Neural cell (in vitro differentiated cells): ENCODE measurements around the gene RBM38. TPM values are rescaled to one million over a fixed set of nuclear protein-coding genes. Genes with fewer than 3 reads are reported as not detected.

Source experiments
- H2AFZ ChIP-seq: fragments of 200-600, 300-800 bp; sonication (generic), shearing (Covaris generic); 2 replicates; pipeline ENCODE4 v1.6.0; 2014; ENCODE audit warnings: low read depth, mild to moderate bottlenecking, antibody characterized with exemption, low read length, moderate library complexity
- H3F3A ChIP-seq: fragments of 200-600 bp; shearing (Covaris generic); 2 replicates; pipeline ENCODE4 v1.6.1; 2016; ENCODE audit warnings: mild to moderate bottlenecking, moderate library complexity, mixed read lengths, antibody characterized with exemption, low read length; ENCODE audit not compliant: insufficient read depth, poor library complexity, severe bottlenecking
- H3K27ac ChIP-seq: fragments of 200-600, 300-800 bp; sonication (generic), shearing (Covaris generic); 2 replicates; pipeline ENCODE4 v1.5.1; 2014; ENCODE audit warnings: mild to moderate bottlenecking, low read length, moderate library complexity
- H3K27me3 ChIP-seq: fragments of 300-800, 200-600 bp; sonication (generic), shearing (Covaris generic); 2 replicates; pipeline ENCODE4 v1.6.0; 2014; ENCODE audit warnings: mild to moderate bottlenecking, low read depth, low read length, moderate library complexity; ENCODE audit not compliant: insufficient read depth
- H3K36me3 ChIP-seq: fragments of 300-800, 200-600 bp; sonication (generic), shearing (Covaris generic); 2 replicates; pipeline ENCODE4 v1.5.1; 2014; ENCODE audit warnings: mild to moderate bottlenecking, antibody characterized with exemption, low read length, moderate library complexity; ENCODE audit not compliant: insufficient read depth
- H3K4me2 ChIP-seq: fragments of 300-800, 200-600 bp; sonication (generic), shearing (Covaris generic); 2 replicates; pipeline ENCODE4 v1.6.0; 2014; ENCODE audit warnings: mild to moderate bottlenecking, low read length
- H3K4me3 ChIP-seq: fragments of 300-800, 200-600 bp; sonication (generic), shearing (Covaris generic); 2 replicates; pipeline ENCODE4 v1.5.1; 2014; ENCODE audit warnings: mild to moderate bottlenecking, low read length, moderate library complexity
- H3K79me2 ChIP-seq: fragments of 200-600 bp; shearing (Covaris generic); replicated peaks from 2 replicates; pipeline ENCODE4 v1.6.0; 2014; ENCODE audit warnings: mild to moderate bottlenecking, low read length, moderate library complexity; ENCODE audit not compliant: insufficient read depth
- H3K9ac ChIP-seq: fragments of 300-800, 200-600 bp; sonication (generic), shearing (Covaris generic); 2 replicates; pipeline ENCODE4 v1.6.1; 2016; ENCODE audit warnings: mild to moderate bottlenecking, low read length, mixed read lengths
- H3K9me2 ChIP-seq: fragments of 200-600 bp; shearing (Covaris generic); 2 replicates; pipeline ENCODE4 v1.6.1; 2016; ENCODE audit warnings: mild to moderate bottlenecking, low read length, mixed read lengths; ENCODE audit not compliant: insufficient read depth
- H3K9me3 ChIP-seq: fragments of 200-600, 300-800 bp; sonication (generic), shearing (Covaris generic); 2 replicates; pipeline ENCODE4 v1.6.1; 2016; ENCODE audit warnings: mild to moderate bottlenecking, mixed run types, low read length, moderate library complexity, mixed read lengths
- H4K20me1 ChIP-seq: fragments of 200-600 bp; shearing (Covaris generic); 2 replicates; pipeline ENCODE4 v1.6.1; 2016; ENCODE audit warnings: mild to moderate bottlenecking, mixed run types; ENCODE audit not compliant: insufficient read depth
- EP300 ChIP-seq: fragments of 450-650 bp; conservative IDR thresholded peaks from 2 replicates; pipeline ENCODE4 v1.6.1; 2014; ENCODE audit warnings: antibody characterized with exemption, mild to moderate bottlenecking, moderate library complexity; ENCODE audit not compliant: poor library complexity, severe bottlenecking
- EZH2 ChIP-seq: fragments of 200-600, 300-800 bp; shearing (Covaris generic), sonication (generic); IDR thresholded peaks from 2 replicates; pipeline ENCODE4 v1.6.1; 2014; ENCODE audit warnings: antibody characterized with exemption, low read length, borderline replicate concordance, mild to moderate bottlenecking; ENCODE audit not compliant: insufficient read depth, poor library complexity, severe bottlenecking
- MXI1 ChIP-seq: fragments of 450-650 bp; conservative IDR thresholded peaks from 2 replicates; pipeline ENCODE4 v1.6.1; 2014; ENCODE audit warnings: antibody characterized with exemption, mild to moderate bottlenecking; ENCODE audit not compliant: poor library complexity, severe bottlenecking
- POLR2AphosphoS5 ChIP-seq: IDR thresholded peaks from 2 replicates; pipeline ENCODE4 v1.6.1; 2012
- RAD21 ChIP-seq: fragments of 450-650 bp; conservative IDR thresholded peaks from 2 replicates; pipeline ENCODE4 v1.6.1; 2014; ENCODE audit warnings: antibody characterized with exemption, mild to moderate bottlenecking, moderate library complexity
- SMC3 ChIP-seq: fragments of 450-650 bp; conservative IDR thresholded peaks from 2 replicates; pipeline ENCODE4 v1.6.1; 2014; ENCODE audit warnings: antibody characterized with exemption, mild to moderate bottlenecking, moderate library complexity; ENCODE audit not compliant: poor library complexity
- TAF1 ChIP-seq: IDR thresholded peaks from 2 replicates; pipeline ENCODE4 v1.6.1; 2012; ENCODE audit warnings: low read depth
- polyA plus RNA-seq: library from polyadenylated mRNA; depleted of rRNA; stranded (reverse); fragments of >200 nt; gene quantifications from 2 replicates; pipeline ENCODE4 v1.2.3, GENCODE V29; 2014
- TF ChIP-seq, protein P1 (sequence below): fragments of 450-650 bp; IDR thresholded peaks from 2 replicates; pipeline ENCODE4 v1.5.1; 2014; ENCODE audit warnings: antibody characterized with exemption, mild to moderate bottlenecking, moderate library complexity; ENCODE audit not compliant: poor library complexity, severe bottlenecking
- TF ChIP-seq, protein P2 (sequence below): IDR thresholded peaks from 2 replicates; pipeline ENCODE4 v1.6.1; 2012; ENCODE audit warnings: borderline replicate concordance

The RBM38 gene
- polyA plus RNA-seq, 1 donor from 2014 or later: 19.0 TPM

DNA sequence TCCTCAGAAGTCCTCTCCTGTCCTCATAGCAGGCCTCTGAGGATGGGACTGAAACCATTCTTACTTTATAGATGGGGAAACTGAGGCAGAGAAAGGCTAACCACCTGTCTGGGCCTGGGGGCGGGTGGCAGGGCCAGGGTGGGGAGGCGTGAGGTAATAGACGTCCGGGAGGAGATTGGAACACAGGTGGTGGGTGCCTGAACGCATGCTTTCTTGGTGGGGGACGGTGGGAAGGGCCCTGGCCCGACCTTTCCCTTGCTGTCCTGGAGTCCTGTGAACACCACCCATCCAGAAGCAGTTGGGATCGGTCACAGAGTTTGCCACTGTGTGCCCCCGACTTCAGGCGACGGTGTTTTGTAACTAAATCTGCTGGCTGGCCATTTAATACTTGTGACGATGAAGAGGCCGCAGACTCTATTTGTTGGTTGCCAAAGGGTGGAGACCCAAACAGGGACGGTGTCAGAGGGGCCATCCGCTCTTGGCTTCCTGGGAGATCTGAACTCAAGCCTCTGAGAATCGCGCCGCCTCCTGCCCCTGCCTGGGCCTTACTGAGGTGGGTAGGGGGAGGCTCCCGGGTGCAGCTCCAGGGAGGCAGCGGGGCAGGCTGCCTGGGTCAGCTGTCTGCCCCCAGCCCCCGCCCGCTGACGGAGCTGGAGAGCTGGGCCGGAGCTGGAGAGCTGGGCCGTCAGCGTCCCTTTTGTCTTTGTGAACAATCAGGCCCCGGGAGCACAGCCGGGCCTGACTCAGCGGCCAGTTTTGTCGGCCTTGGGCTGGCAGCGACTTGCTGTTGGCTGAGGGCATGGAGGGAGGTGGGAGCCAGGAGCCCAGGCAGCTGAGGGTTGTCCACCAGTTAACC is 4.1 kb downstream of the RBM38 start:
- no peaks in the 10 kb centered on the region for H3K79me2 ChIP-seq
- H3K36me3 ChIP-seq: no peaks in the 10 kb centered on the region
- H3F3A ChIP-seq: no peaks in the 10 kb centered on the region
- H3K9me3 ChIP-seq: no peaks in the 10 kb centered on the region
- no peak overlapping the region for H3K4me2 ChIP-seq
- no peak overlapping the region for H3K27ac ChIP-seq
- TF ChIP-seq SMC3 (no peak), EP300 (no peak), POLR2AphosphoS5 (no peak), RAD21 (no peak), MXI1 (no peak), TAF1 (no peak), EZH2 (no peak)
- TF ChIP-seq, protein P1, sequence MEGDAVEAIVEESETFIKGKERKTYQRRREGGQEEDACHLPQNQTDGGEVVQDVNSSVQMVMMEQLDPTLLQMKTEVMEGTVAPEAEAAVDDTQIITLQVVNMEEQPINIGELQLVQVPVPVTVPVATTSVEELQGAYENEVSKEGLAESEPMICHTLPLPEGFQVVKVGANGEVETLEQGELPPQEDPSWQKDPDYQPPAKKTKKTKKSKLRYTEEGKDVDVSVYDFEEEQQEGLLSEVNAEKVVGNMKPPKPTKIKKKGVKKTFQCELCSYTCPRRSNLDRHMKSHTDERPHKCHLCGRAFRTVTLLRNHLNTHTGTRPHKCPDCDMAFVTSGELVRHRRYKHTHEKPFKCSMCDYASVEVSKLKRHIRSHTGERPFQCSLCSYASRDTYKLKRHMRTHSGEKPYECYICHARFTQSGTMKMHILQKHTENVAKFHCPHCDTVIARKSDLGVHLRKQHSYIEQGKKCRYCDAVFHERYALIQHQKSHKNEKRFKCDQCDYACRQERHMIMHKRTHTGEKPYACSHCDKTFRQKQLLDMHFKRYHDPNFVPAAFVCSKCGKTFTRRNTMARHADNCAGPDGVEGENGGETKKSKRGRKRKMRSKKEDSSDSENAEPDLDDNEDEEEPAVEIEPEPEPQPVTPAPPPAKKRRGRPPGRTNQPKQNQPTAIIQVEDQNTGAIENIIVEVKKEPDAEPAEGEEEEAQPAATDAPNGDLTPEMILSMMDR: no peak
- TF ChIP-seq, protein P2, sequence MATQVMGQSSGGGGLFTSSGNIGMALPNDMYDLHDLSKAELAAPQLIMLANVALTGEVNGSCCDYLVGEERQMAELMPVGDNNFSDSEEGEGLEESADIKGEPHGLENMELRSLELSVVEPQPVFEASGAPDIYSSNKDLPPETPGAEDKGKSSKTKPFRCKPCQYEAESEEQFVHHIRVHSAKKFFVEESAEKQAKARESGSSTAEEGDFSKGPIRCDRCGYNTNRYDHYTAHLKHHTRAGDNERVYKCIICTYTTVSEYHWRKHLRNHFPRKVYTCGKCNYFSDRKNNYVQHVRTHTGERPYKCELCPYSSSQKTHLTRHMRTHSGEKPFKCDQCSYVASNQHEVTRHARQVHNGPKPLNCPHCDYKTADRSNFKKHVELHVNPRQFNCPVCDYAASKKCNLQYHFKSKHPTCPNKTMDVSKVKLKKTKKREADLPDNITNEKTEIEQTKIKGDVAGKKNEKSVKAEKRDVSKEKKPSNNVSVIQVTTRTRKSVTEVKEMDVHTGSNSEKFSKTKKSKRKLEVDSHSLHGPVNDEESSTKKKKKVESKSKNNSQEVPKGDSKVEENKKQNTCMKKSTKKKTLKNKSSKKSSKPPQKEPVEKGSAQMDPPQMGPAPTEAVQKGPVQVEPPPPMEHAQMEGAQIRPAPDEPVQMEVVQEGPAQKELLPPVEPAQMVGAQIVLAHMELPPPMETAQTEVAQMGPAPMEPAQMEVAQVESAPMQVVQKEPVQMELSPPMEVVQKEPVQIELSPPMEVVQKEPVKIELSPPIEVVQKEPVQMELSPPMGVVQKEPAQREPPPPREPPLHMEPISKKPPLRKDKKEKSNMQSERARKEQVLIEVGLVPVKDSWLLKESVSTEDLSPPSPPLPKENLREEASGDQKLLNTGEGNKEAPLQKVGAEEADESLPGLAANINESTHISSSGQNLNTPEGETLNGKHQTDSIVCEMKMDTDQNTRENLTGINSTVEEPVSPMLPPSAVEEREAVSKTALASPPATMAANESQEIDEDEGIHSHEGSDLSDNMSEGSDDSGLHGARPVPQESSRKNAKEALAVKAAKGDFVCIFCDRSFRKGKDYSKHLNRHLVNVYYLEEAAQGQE: no peak
- no peaks in the 10 kb centered on the region for H3K9me2 ChIP-seq
- no peak overlapping the region for H3K9ac ChIP-seq
- no peak overlapping the region for H2AFZ ChIP-seq
- no peak overlapping the region for H3K4me3 ChIP-seq
- H3K27me3 ChIP-seq: peaks cover 4% of the 10 kb centered on the region
- no peaks in the 10 kb centered on the region for H4K20me1 ChIP-seq

DNA sequence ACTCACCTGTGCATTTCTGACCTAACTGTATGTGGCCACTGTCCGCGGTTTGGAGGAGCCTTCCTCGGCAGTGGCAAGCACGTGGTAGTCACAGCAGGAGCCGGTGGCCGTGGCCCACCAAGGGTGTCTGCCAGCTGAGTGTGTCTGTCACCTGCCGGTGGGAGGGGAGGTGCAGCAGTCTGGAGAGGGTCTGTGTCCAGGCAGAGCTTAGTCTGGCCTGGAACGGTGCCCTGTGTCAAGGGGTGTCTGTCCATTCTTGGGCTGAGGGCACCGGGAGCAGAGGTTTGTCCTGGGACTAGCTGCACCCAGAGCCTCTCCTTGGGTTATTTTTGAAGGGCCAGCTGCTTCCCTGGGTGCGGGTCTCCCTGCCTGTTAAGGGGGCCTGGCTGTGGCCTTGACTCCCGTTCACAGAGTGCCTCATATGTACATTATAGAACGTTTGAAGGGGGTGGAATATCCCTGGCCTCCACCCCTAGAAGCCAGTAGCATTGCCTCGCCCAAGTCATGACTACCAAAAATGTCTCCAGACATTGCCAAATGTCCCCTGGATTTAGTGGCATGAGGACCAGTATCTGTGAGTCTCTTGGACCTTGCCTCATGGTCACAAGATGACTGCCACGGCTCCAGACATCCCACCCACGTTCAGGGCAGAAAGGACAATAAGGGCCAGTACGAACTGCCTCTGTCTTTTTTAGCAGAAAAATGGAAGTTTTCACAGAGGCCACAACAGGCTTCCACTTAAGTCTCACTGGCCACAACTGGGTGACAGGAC is 5.2 kb downstream of the RBM38 start:
- no peak for TF ChIP-seq RAD21
- TF ChIP-seq MXI1: no peak
- no peak for TF ChIP-seq TAF1
- TF ChIP-seq POLR2AphosphoS5: no peak
- TF ChIP-seq EP300: no peak
- TF ChIP-seq, protein P2: no peak
- no peak for TF ChIP-seq EZH2
- TF ChIP-seq SMC3: no peak
- TF ChIP-seq, protein P1: no peak
- no peak overlapping the region for H3K4me3 ChIP-seq
- H3K27me3 ChIP-seq: no peaks in the 10 kb centered on the region
- no peaks in the 10 kb centered on the region for H3K36me3 ChIP-seq
- no peak overlapping the region for H2AFZ ChIP-seq
- no peak overlapping the region for H3K27ac ChIP-seq
- no peaks in the 10 kb centered on the region for H3K9me3 ChIP-seq
- no peak overlapping the region for H3K4me2 ChIP-seq
- no peaks in the 10 kb centered on the region for H3K9me2 ChIP-seq
- no peaks in the 10 kb centered on the region for H3F3A ChIP-seq
- H3K9ac ChIP-seq: no peak overlapping the region
- no peaks in the 10 kb centered on the region for H4K20me1 ChIP-seq
- H3K79me2 ChIP-seq: no peaks in the 10 kb centered on the region
